Neutrophil (primary cell): Measurements from ENCODE around the gene KIF7.

Experiments
- H3K27ac ChIP-seq: fragments of 200-600 bp; sonication (generic); 2 replicates; pipeline ENCODE4 v1.5.1; 2016; ENCODE audit warnings: mild to moderate bottlenecking, moderate library complexity
- H3K27me3 ChIP-seq: fragments of 200-600 bp; sonication (generic); 2 replicates; pipeline ENCODE4 v1.6.0; 2016; ENCODE audit warnings: mild to moderate bottlenecking
- H3K36me3 ChIP-seq: fragments of 200-600 bp; sonication (generic); 2 replicates; pipeline ENCODE4 v1.5.1; 2017
- H3K4me1 ChIP-seq, 2 experiments: fragments of 200-600 bp in 1 of 2; sonication (generic) in 1 of 2; 1 replicate in 1 of 2; 2 replicates in 1 of 2; pipeline versions ENCODE4 v1.5.1 to v1.6.1; 2013 to 2016; ENCODE audit warnings: low read depth in 1 of 2, low read length in 1 of 2, mild to moderate bottlenecking in 1 of 2, moderate library complexity in 1 of 2; ENCODE audit not compliant: control insufficient read depth in 1 of 2, insufficient read depth in 1 of 2
- H3K4me3 ChIP-seq, 2 experiments: fragments of 200-600 bp in 1 of 2; sonication (generic) in 1 of 2; 1 replicate in 1 of 2; 2 replicates in 1 of 2; pipeline ENCODE4 v1.5.1; 2013 to 2016; ENCODE audit warnings: low read depth in 1 of 2, low read length in 1 of 2, mild to moderate bottlenecking in 1 of 2, moderate library complexity in 1 of 2
- H3K9me3 ChIP-seq: fragments of 200-600 bp; sonication (generic); 2 replicates; pipeline ENCODE4 v1.5.1; 2016
- TF ChIP-seq, protein P1 (sequence below): fragments of 200-600 bp; sonication (generic); IDR thresholded peaks from 2 replicates; pipeline ENCODE4 v1.5.1; 2016; ENCODE audit warnings: antibody characterized with exemption

The KIF7 gene, protein sequence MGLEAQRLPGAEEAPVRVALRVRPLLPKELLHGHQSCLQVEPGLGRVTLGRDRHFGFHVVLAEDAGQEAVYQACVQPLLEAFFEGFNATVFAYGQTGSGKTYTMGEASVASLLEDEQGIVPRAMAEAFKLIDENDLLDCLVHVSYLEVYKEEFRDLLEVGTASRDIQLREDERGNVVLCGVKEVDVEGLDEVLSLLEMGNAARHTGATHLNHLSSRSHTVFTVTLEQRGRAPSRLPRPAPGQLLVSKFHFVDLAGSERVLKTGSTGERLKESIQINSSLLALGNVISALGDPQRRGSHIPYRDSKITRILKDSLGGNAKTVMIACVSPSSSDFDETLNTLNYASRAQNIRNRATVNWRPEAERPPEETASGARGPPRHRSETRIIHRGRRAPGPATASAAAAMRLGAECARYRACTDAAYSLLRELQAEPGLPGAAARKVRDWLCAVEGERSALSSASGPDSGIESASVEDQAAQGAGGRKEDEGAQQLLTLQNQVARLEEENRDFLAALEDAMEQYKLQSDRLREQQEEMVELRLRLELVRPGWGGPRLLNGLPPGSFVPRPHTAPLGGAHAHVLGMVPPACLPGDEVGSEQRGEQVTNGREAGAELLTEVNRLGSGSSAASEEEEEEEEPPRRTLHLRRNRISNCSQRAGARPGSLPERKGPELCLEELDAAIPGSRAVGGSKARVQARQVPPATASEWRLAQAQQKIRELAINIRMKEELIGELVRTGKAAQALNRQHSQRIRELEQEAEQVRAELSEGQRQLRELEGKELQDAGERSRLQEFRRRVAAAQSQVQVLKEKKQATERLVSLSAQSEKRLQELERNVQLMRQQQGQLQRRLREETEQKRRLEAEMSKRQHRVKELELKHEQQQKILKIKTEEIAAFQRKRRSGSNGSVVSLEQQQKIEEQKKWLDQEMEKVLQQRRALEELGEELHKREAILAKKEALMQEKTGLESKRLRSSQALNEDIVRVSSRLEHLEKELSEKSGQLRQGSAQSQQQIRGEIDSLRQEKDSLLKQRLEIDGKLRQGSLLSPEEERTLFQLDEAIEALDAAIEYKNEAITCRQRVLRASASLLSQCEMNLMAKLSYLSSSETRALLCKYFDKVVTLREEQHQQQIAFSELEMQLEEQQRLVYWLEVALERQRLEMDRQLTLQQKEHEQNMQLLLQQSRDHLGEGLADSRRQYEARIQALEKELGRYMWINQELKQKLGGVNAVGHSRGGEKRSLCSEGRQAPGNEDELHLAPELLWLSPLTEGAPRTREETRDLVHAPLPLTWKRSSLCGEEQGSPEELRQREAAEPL (N-terminal part only)

GRCh38 chr15:89654847-89655805 is at the start of gene KIF7:
Gene KIF7, minus strand, starts transcription at chr15:89655467. Its CDS starts 2,537 bp downstream, at chr15:89652930.
- Histone ChIP-seq H3K36me3 (no peaks in the 10 kb centered on the region), H3K27ac (no peak within 1 kb of the TSS), H3K9me3 (no peaks in the 10 kb centered on the region), H3K4me1 (peaks cover 0 to 14% of the 10 kb centered on the region in 2 experiments), H3K4me3 (no peak within 1 kb of the TSS), H3K27me3 (peaks cover 81% of the 10 kb centered on the region)
- TF ChIP-seq, protein P1, sequence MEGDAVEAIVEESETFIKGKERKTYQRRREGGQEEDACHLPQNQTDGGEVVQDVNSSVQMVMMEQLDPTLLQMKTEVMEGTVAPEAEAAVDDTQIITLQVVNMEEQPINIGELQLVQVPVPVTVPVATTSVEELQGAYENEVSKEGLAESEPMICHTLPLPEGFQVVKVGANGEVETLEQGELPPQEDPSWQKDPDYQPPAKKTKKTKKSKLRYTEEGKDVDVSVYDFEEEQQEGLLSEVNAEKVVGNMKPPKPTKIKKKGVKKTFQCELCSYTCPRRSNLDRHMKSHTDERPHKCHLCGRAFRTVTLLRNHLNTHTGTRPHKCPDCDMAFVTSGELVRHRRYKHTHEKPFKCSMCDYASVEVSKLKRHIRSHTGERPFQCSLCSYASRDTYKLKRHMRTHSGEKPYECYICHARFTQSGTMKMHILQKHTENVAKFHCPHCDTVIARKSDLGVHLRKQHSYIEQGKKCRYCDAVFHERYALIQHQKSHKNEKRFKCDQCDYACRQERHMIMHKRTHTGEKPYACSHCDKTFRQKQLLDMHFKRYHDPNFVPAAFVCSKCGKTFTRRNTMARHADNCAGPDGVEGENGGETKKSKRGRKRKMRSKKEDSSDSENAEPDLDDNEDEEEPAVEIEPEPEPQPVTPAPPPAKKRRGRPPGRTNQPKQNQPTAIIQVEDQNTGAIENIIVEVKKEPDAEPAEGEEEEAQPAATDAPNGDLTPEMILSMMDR = no peak

- Histone ChIP-seq H3K27ac (no peak overlapping the region), H3K4me3 (no peak overlapping the region), H3K9me3 (no peaks in the 10 kb centered on the region), H3K27me3 (no peaks in the 10 kb centered on the region), H3K4me1 (no peaks in the 10 kb centered on the region), H3K36me3 (no peaks in the 10 kb centered on the region)
- TF ChIP-seq, protein P1 = no peak
Measured at GRCh38 chr15:89704411-89704810, 49.1 kb upstream of the KIF7 start.

DNA sequence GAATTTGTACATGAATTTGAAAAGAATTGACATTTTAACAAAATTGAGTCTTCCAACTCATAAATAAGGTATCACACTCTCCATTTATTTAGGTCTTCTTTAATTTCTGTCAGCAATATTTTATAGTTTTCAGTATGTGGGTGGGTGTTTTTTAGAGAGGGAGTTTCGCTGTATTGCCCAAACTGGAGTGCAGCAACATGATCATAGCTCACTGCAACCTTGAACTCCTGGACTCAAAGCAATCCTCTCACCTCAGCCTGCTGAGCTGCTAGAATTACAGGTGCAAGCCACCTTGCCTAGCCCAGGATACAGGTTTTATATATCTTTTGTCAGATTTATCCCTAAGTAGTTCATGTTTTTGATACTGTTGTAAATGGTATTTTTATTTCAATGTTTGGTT is 39.9 kb upstream of the KIF7 start:
- peaks cover 2 to 3% of the 10 kb centered on the region in 2 experiments for H3K4me1 ChIP-seq
- no peak overlapping the region for H3K4me3 ChIP-seq
- H3K36me3 ChIP-seq = no peaks in the 10 kb centered on the region
- H3K27ac ChIP-seq = no peak overlapping the region
- TF ChIP-seq, protein P1 = no peak
- H3K27me3 ChIP-seq = no peaks in the 10 kb centered on the region
- no peaks in the 10 kb centered on the region for H3K9me3 ChIP-seq

- no peaks in the 10 kb centered on the region for H3K36me3 ChIP-seq
- H3K4me3 ChIP-seq = no peak overlapping the region
- peaks cover 5 to 8% of the 10 kb centered on the region in 2 experiments for H3K4me1 ChIP-seq
- TF ChIP-seq, protein P1 = no peak
- H3K27ac ChIP-seq = no peak overlapping the region
- no peaks in the 10 kb centered on the region for H3K27me3 ChIP-seq
- H3K9me3 ChIP-seq = no peaks in the 10 kb centered on the region
Measured at GRCh38 chr15:89693696-89694095, 38.4 kb upstream of the KIF7 start.
